ENCODE measurements around the gene KNG1.
A peak's percentile ranks its signal among the peaks of the same experiment; 100 is the strongest.

KNG1 gene

GRCh38 chr3:186784820-186785494 lies 67.8 kb downstream of the KNG1 start:
- no peak overlapping the region for H3K18ac ChIP-seq (ENCODE audit: low read depth in 1 of 2, low read length in 2 of 2)
- no peak overlapping the region for H3K4ac ChIP-seq (ENCODE audit: low read depth in 1 of 2, low read length in 2 of 2)
- H3K36me3 ChIP-seq (ENCODE audit: control insufficient read depth in 1 of 2, insufficient read depth in 2 of 2, low read depth in 1 of 2, low read length in 2 of 2), result peaks cover 10 to 59% of the 10 kb centered on the region in 2 experiments
- H3K27me3 ChIP-seq (ENCODE audit: control insufficient read depth in 1 of 2, insufficient read depth in 1 of 2, low read length in 2 of 2), result no peaks in the 10 kb centered on the region
- H3K79me1 ChIP-seq (replicated peaks; ENCODE audit: low read length, poor library complexity, severe bottlenecking), result no peaks in the 10 kb centered on the region
- no peak overlapping the region for H2BK15ac ChIP-seq (ENCODE audit: low read depth, poor library complexity, severe bottlenecking)
- 4% methylated on average over 7 of the region's 7 CpGs for WGBS
- no peak overlapping the region for H2BK12ac ChIP-seq (ENCODE audit: low read length in 2 of 2)
- no peak overlapping the region for H2AK5ac ChIP-seq (ENCODE audit: low read length, severe bottlenecking)
- H3K27ac ChIP-seq (ENCODE audit: low read length, poor library complexity, severe bottlenecking), result peak overlapping the region; percentile 8
- peak overlapping the region; percentile 82 for H3K4me2 ChIP-seq (ENCODE audit: low read length, poor library complexity, severe bottlenecking)
- no peaks in the 10 kb centered on the region for H3K4me1 ChIP-seq (ENCODE audit: control insufficient read depth, insufficient read depth, low read depth, low read length)
- H3K4me3 ChIP-seq (ENCODE audit: insufficient read depth in 1 of 2, low read depth in 1 of 2, low read length in 2 of 2), result peak overlapping the region; percentile 96 to 100
- no peak overlapping the region for H4K8ac ChIP-seq (ENCODE audit: low read length)
- no peak overlapping the region for H3K23ac ChIP-seq (ENCODE audit: low read length in 2 of 2)
- no peaks in the 10 kb centered on the region for H3K9me3 ChIP-seq (ENCODE audit: control insufficient read depth, low read length)
- no peak overlapping the region for H2BK5ac ChIP-seq (ENCODE audit: low read depth, low read length, poor library complexity, severe bottlenecking)
- no peak overlapping the region for H2BK120ac ChIP-seq (ENCODE audit: low read depth, low read length)
- H4K91ac ChIP-seq (ENCODE audit: low read length), result no peak overlapping the region
- no peak overlapping the region for H3K14ac ChIP-seq (ENCODE audit: low read length in 2 of 2)
- no peak for DNase-seq
- H3K9ac ChIP-seq (ENCODE audit: low read length), result peak overlapping the region; percentile 99
- no peak overlapping the region for H2AFZ ChIP-seq (ENCODE audit: low read depth, low read length)

DNA sequence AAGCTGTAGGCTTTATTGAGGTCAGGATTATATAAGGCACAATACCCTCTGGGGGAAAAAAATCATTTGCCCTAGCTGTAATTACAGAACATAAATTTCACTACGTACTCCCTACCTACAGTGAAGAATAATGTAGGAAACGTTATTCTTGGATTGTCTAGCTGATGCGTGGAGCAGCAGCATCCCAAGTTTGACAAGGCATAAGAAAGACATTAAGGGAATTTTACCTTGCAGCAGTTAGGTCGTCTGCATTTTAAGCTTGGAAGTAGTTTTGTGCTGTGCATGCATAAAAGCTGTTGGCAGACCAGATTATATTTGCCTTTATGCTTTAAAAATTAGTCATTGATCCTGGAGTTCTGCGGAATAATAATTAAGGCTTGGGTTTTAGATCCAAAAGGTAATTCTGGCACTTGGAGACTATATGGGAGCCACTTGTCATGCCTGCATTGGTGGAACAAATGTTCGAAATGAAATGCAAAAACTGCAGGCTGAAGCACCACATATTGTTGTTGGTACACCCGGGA lies 68.4 kb downstream of the KNG1 start:
- Histone ChIP-seq H2AK5ac (ENCODE audit: low read length, severe bottlenecking) (no peak overlapping the region), H3K4me1 (ENCODE audit: control insufficient read depth, insufficient read depth, low read depth, low read length) (no peaks in the 10 kb centered on the region), H4K91ac (ENCODE audit: low read length) (no peak overlapping the region), H3K79me1 (replicated peaks; ENCODE audit: low read length, poor library complexity, severe bottlenecking) (no peaks in the 10 kb centered on the region), H3K4ac (ENCODE audit: low read depth in 1 of 2, low read length in 2 of 2) (no peak overlapping the region), H2BK120ac (ENCODE audit: low read depth, low read length) (no peak overlapping the region), H3K27me3 (ENCODE audit: control insufficient read depth in 1 of 2, insufficient read depth in 1 of 2, low read length in 2 of 2) (no peaks in the 10 kb centered on the region), H2BK5ac (ENCODE audit: low read depth, low read length, poor library complexity, severe bottlenecking) (no peak overlapping the region), H3K23ac (ENCODE audit: low read length in 2 of 2) (no peak overlapping the region), H2BK12ac (ENCODE audit: low read length in 2 of 2) (no peak overlapping the region), H3K36me3 (ENCODE audit: control insufficient read depth in 1 of 2, insufficient read depth in 2 of 2, low read depth in 1 of 2, low read length in 2 of 2) (peaks cover 10 to 64% of the 10 kb centered on the region in 2 experiments), H3K14ac (ENCODE audit: low read length in 2 of 2) (peak overlapping the region in 1 of 2 experiments; percentile 41), H3K4me3 (ENCODE audit: insufficient read depth in 1 of 2, low read depth in 1 of 2, low read length in 2 of 2) (peak overlapping the region in 1 of 2 experiments; percentile 100), H3K18ac (ENCODE audit: low read depth in 1 of 2, low read length in 2 of 2) (no peak overlapping the region), H3K27ac (ENCODE audit: low read length, poor library complexity, severe bottlenecking) (no peak overlapping the region), H3K9ac (ENCODE audit: low read length) (peak overlapping the region; percentile 99), H3K4me2 (ENCODE audit: low read length, poor library complexity, severe bottlenecking) (peak overlapping the region; percentile 82), H2BK15ac (ENCODE audit: low read depth, poor library complexity, severe bottlenecking) (no peak overlapping the region), H3K9me3 (ENCODE audit: control insufficient read depth, low read length) (no peaks in the 10 kb centered on the region), H2AFZ (ENCODE audit: low read depth, low read length) (no peak overlapping the region), H4K8ac (ENCODE audit: low read length) (no peak overlapping the region)
- DNase-seq, result no peak
- WGBS, result 34% methylated on average over 6 of the region's 7 CpGs

DNA sequence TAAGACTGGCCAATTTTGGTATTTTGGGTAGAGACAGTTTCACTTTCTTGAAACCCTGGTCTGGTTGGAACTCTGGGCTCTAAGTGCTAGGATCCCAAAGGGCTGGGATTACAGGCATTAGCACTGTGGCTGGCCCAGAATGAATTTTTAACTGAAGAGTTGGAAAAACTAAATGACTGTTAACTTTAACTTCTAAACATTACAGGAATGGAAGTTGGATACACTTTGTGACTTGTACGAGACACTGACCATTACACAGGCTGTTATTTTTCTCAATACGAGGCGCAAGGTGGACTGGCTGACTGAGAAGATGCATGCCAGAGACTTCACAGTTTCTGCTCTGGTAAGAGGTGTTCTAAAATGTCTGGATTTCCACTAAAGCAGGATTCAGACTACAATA lies 69.8 kb downstream of the KNG1 start:
- Histone ChIP-seq H3K9me3 (ENCODE audit: control insufficient read depth, low read length) (no peaks in the 10 kb centered on the region), H3K4me3 (ENCODE audit: insufficient read depth in 1 of 2, low read depth in 1 of 2, low read length in 2 of 2) (peak overlapping the region in 1 of 2 experiments; percentile 100)

DNA sequence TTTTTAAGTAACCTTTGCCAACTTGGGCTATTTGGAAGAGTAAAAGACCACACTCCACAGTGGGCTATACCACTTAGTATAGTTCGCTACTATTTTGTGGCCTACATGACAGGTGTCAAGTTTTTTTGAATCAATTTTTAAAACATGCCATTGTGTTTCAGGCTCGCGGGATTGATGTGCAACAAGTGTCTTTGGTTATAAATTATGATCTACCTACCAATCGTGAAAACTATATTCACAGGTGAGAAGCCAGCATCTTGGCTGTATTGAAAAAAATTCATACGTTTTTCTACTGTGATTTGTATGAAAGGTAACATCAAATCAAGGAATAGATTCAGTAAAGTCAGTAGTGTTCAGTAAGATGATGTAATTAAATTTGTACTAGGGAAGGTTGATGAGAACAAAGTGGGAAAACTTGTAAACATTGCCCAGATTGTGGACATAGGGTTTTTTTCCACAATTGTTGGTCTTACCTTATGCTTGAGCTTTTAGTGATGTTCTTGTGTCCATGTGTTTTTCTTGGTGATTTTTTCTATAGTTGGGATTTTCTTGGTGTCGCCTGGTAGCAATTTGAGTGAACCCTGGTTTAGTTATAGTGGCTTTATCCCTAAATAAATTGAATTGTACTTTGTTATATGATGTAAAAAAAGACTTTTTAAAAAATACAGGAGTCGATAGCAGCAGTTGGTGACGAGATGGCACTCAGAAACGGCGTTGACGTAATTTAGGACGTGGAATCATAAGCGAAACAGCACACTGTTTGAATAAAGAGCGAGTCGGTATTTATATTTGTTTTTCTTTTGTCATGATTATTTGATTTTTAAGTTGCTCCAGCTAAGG lies 70.7 kb downstream of the KNG1 start:
- H2BK5ac ChIP-seq (ENCODE audit: low read depth, low read length, poor library complexity, severe bottlenecking), result no peak overlapping the region
- H2AK5ac ChIP-seq (ENCODE audit: low read length, severe bottlenecking), result no peak overlapping the region
- WGBS, result 89% methylated on average over 15 of the region's 15 CpGs
- DNase-seq, result no peak
- H3K4me1 ChIP-seq (ENCODE audit: control insufficient read depth, insufficient read depth, low read depth, low read length), result no peaks in the 10 kb centered on the region
- H3K9me3 ChIP-seq (ENCODE audit: control insufficient read depth, low read length), result no peaks in the 10 kb centered on the region
- no peak overlapping the region for H2BK15ac ChIP-seq (ENCODE audit: low read depth, poor library complexity, severe bottlenecking)
- H3K23ac ChIP-seq (ENCODE audit: low read length in 2 of 2), result no peak overlapping the region
- no peak overlapping the region for H4K8ac ChIP-seq (ENCODE audit: low read length)
- peak overlapping the region in 1 of 2 experiments; percentile 100 for H3K4me3 ChIP-seq (ENCODE audit: insufficient read depth in 1 of 2, low read depth in 1 of 2, low read length in 2 of 2)
- no peaks in the 10 kb centered on the region for H3K27me3 ChIP-seq (ENCODE audit: control insufficient read depth in 1 of 2, insufficient read depth in 1 of 2, low read length in 2 of 2)
- no peak overlapping the region for H3K18ac ChIP-seq (ENCODE audit: low read depth in 1 of 2, low read length in 2 of 2)
- H3K4ac ChIP-seq (ENCODE audit: low read depth in 1 of 2, low read length in 2 of 2), result no peak overlapping the region
- no peak overlapping the region for H2BK120ac ChIP-seq (ENCODE audit: low read depth, low read length)
- no peak overlapping the region for H3K27ac ChIP-seq (ENCODE audit: low read length, poor library complexity, severe bottlenecking)
- H3K36me3 ChIP-seq (ENCODE audit: control insufficient read depth in 1 of 2, insufficient read depth in 2 of 2, low read depth in 1 of 2, low read length in 2 of 2), result peaks cover 10 to 64% of the 10 kb centered on the region in 2 experiments
- H3K79me1 ChIP-seq (replicated peaks; ENCODE audit: low read length, poor library complexity, severe bottlenecking), result no peaks in the 10 kb centered on the region
- no peak overlapping the region for H2BK12ac ChIP-seq (ENCODE audit: low read length in 2 of 2)
- H2AFZ ChIP-seq (ENCODE audit: low read depth, low read length), result no peak overlapping the region
- peak overlapping the region; percentile 19 for H3K4me2 ChIP-seq (ENCODE audit: low read length, poor library complexity, severe bottlenecking)
- no peak overlapping the region for H4K91ac ChIP-seq (ENCODE audit: low read length)
- H3K9ac ChIP-seq (ENCODE audit: low read length), result peak overlapping the region; percentile 99
- H3K14ac ChIP-seq (ENCODE audit: low read length in 2 of 2), result no peak overlapping the region

More for the DNA sequence above, 69.8 kb downstream of the KNG1 start:
- Histone ChIP-seq H2AK5ac (ENCODE audit: low read length, severe bottlenecking) (no peak overlapping the region), H3K4me1 (ENCODE audit: control insufficient read depth, insufficient read depth, low read depth, low read length) (no peaks in the 10 kb centered on the region), H3K9ac (ENCODE audit: low read length) (peak overlapping the region; percentile 99), H2BK12ac (ENCODE audit: low read length in 2 of 2) (no peak overlapping the region), H2BK15ac (ENCODE audit: low read depth, poor library complexity, severe bottlenecking) (no peak overlapping the region), H3K36me3 (ENCODE audit: control insufficient read depth in 1 of 2, insufficient read depth in 2 of 2, low read depth in 1 of 2, low read length in 2 of 2) (peaks cover 10 to 64% of the 10 kb centered on the region in 2 experiments), H4K91ac (ENCODE audit: low read length) (no peak overlapping the region), H2BK120ac (ENCODE audit: low read depth, low read length) (no peak overlapping the region), H3K27me3 (ENCODE audit: control insufficient read depth in 1 of 2, insufficient read depth in 1 of 2, low read length in 2 of 2) (no peaks in the 10 kb centered on the region), H3K23ac (ENCODE audit: low read length in 2 of 2) (peak overlapping the region in 1 of 2 experiments; percentile 42), H3K14ac (ENCODE audit: low read length in 2 of 2) (no peak overlapping the region), H2AFZ (ENCODE audit: low read depth, low read length) (no peak overlapping the region), H3K18ac (ENCODE audit: low read depth in 1 of 2, low read length in 2 of 2) (no peak overlapping the region), H3K27ac (ENCODE audit: low read length, poor library complexity, severe bottlenecking) (no peak overlapping the region), H3K4ac (ENCODE audit: low read depth in 1 of 2, low read length in 2 of 2) (no peak overlapping the region), H3K79me1 (replicated peaks; ENCODE audit: low read length, poor library complexity, severe bottlenecking) (no peaks in the 10 kb centered on the region), H3K4me2 (ENCODE audit: low read length, poor library complexity, severe bottlenecking) (peak overlapping the region; percentile 32), H2BK5ac (ENCODE audit: low read depth, low read length, poor library complexity, severe bottlenecking) (no peak overlapping the region), H4K8ac (ENCODE audit: low read length) (no peak overlapping the region)
- no peak for DNase-seq
- 80% methylated on average over 3 of the region's 3 CpGs for WGBS
